H1 (cell line): Measurements from ENCODE around the gene INSIG1. TPM values are rescaled to one million over a fixed set of nuclear protein-coding genes. Genes with fewer than 3 reads are reported as not detected.
A peak's percentile ranks its signal among the peaks of the same experiment; 100 is the strongest.

ENCODE experiments used
- ASH2L ChIP-seq: fragments of 200-600, 300-600 bp; sonication (generic); IDR thresholded peaks from one replicate; pipeline ENCODE4 v1.7.1; 2017; ENCODE audit warnings: low read length
- BACH1 ChIP-seq: IDR thresholded peaks from 2 replicates; pipeline ENCODE4 v1.6.1; 2012; ENCODE audit warnings: low read length, improper control_type of control experiment
- CTCF ChIP-seq, 3 experiments: IDR thresholded peaks; 1 replicate in 2 of 3; 2 replicates in 1 of 3; pipeline versions ENCODE4 v1.5.1 to v1.6.1; 2011; ENCODE audit warnings: low read length in 3 of 3, mild to moderate bottlenecking in 3 of 3, inconsistent platforms in 2 of 3, low read depth in 1 of 3, moderate library complexity in 1 of 3; ENCODE audit not compliant: insufficient read depth in 1 of 3; ENCODE audit errors: control extremely low read depth in 1 of 3
- NANOG ChIP-seq: IDR thresholded peaks from 2 replicates; pipeline ENCODE4 v1.6.1; 2011; ENCODE audit warnings: low read length, low read depth, mild to moderate bottlenecking, inconsistent platforms; ENCODE audit not compliant: insufficient read depth, poor library complexity, severe bottlenecking
- POLR2AphosphoS5 ChIP-seq: IDR thresholded peaks from 2 replicates; pipeline ENCODE4 v1.6.1; 2011; ENCODE audit warnings: low read depth, low read length
- SAP30 ChIP-seq: fragments of 300-600 bp; sonication (generic); IDR thresholded peaks from 2 replicates; pipeline ENCODE4 v1.7.1; 2012; ENCODE audit warnings: low read length, moderate library complexity, mild to moderate bottlenecking, inconsistent platforms; ENCODE audit not compliant: insufficient read depth, insufficient replicate concordance
- TAF1 ChIP-seq: IDR thresholded peaks from 2 replicates; pipeline ENCODE4 v1.6.1; 2011; ENCODE audit warnings: mild to moderate bottlenecking, low read depth, low read length
- polyA plus RNA-seq, 7 experiments: library from polyadenylated mRNA; depleted of rRNA in 3 of 7; stranded (reverse) in 5 of 7; unstranded in 2 of 7; fragments of >200 nt in 5 of 7; fragments of 200-250 nt in 2 of 7; gene quantifications; 1 replicate in 5 of 7; 2 replicates in 1 of 7; 4 replicates in 1 of 7; pipeline versions ENCODE4 v1.2.1 to v1.2.3, GENCODE V29; 2011 to 2013; ENCODE audit warnings: missing spikeins in 2 of 7, mixed read lengths in 2 of 7
- total RNA-seq: library from RNA; stranded (reverse); fragmentation: NEBNext Ultra II Directional; extraction: Animal tissue kit (Norgen Biotek cat#: 25700); gene quantifications from 2 replicates; pipeline ENCODE4 v1.2.1, GENCODE V29; 2021

INSIG1 gene
- total and polyA plus RNA-seq, 2 of the 8 experiments (the other 6 are each of a cell fraction or from before 2014, with no cell fraction given): 40.0 to 58.4 TPM

GRCh38 chr7:155296788-155297516, 726 bp upstream of the INSIG1 start (continued):
- 0 out of 4 replicates have a peak, but pooled peaks of 1 of the 3 experiments have one; percentile 8 for TF ChIP-seq CTCF (IDR thresholded peaks at IDR 0.05; ENCODE audit: control extremely low read depth in 1 of 3, insufficient read depth in 1 of 3, low read depth in 1 of 3, low read length in 3 of 3)
- 0 out of 2 replicates have a peak, but pooled peaks have one; percentile 4 for TF ChIP-seq BACH1
- TF ChIP-seq ASH2L: peak; percentile 31
- no peak for TF ChIP-seq NANOG
- peak; percentile 26; the same call in 1 of the 2 replicates for TF ChIP-seq TAF1
- peak; percentile 54; the same call in 1 of the 2 replicates for TF ChIP-seq POLR2AphosphoS5
- TF ChIP-seq SAP30: no peak
